Activated naive CD4-positive, alpha-beta T cell (primary cell): ENCODE measurements around the gene NID2.
A peak's percentile ranks its signal among the peaks of the same experiment; 100 is the strongest.

Experiments
- DNase-seq, 4 experiments: peaks; one replicate each; lab custom pipeline; 2025; lab: John Stamatoyannopoulos, UW

Gene NID2

DNA sequence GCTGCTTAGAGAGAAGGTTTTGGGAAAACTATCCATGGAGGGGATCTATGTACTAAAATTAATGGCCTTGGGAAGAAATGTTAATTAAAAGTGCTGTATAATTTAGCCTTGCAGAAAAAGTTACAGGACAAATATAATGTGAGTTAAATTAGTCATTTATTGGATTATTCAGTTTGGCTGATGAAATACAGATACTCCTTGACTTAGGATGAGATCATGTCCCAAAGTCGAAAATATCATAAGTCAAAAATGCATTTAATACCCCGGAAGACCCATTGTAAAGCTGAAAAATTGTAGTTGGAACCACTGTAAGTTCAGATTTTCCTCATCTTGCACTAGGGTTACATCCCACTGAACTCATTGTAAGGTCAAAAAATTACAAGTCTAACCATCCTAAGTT is 69.8 kb downstream of the NID2 start:
- no peak for DNase-seq

DNA sequence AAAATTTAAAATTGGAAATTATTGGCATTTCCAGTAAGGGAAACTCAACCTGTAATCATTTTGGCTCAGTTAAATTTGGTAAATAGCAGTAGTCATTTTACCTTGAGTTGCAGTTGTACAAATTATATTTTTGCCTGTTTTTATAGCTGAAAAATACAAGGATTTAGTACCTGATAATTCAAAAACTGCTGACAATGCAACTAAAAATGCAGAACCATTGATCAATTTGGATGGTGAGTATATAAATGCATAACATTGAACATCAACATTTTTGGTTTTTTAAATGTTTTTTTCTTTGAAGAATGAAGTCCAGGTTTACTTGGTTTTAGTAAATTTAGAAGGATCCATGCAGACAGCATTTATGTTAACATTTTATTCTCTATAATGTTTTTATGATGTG is 70.5 kb downstream of the NID2 start:
- no peak for DNase-seq

DNA sequence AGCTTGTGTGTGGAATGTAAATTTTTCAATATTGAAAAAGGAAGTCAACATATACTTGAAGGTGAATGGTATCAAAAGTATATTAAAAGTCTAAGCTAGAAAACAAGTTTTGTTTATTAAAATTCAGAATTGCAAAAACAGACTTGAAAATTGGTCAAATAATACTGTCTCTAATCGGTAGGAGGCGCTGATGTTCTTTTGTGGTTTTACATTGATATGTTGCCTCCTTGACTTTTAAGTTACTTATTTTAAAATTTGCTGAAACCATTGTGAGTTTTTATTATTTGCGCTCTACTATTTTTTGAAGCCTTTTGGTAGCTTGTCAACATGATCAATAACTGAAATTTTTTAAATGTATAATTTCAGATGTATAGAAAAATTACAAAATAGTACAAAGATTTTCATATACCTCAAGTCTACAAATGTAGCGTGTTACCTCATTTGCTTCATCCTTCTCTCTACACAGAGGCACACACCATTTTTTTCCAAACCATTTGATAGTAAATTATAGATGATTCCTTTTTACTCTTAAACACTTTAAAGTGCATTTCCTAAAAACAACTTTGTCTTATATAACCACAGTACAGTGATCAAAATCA is 72.6 kb downstream of the NID2 start:
- no peak for DNase-seq

DNA sequence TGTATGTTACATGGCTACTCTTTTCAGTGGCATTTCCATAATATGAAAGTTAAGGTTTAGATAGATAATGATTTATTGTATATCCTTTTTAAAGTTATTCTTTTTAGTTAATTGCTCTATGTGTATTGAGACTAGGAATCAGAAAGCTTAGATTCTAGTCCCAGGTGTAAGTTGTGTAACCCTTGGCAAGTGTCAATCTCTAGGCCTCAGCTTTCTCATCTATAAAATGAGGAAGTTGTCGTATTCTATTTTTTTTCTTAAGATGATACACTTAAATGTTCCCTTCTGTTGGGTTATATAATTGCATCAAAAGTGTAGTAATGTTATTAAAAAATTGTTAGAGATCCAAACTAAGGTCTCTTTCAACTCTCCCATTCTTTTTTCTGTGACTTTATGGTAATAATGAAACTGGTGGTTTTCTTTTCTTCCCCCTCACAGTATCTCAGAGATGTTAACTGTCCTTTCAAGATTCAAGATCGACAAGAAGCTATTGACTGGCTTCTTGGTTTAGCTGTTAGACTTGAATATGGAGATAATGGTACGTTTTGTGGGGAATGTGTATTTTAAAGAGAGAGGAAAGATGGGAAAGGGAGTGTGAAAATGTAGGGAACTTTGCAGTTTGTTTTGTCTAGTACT is 75.5 kb downstream of the NID2 start:
- DNase-seq, result no peak

DNA sequence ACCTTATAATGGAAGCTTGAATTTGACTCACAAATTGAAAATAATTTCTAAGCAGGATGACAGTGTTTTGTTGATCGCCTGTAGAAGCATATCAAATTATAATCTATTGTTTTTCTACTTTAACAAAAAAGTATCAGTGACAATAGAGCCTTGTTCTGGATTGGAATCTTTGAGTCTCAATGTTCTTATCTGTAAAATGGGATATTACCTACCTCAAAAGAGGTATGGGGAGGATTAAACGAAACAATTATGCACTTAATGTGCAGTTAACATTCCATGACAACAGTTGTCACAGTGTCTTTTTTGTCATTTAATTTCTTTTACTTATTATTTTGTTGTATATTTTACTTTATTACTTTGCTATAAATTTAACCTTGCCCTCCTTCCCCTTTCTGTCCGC is 78.4 kb downstream of the NID2 start:
- DNase-seq, result no peak

DNA sequence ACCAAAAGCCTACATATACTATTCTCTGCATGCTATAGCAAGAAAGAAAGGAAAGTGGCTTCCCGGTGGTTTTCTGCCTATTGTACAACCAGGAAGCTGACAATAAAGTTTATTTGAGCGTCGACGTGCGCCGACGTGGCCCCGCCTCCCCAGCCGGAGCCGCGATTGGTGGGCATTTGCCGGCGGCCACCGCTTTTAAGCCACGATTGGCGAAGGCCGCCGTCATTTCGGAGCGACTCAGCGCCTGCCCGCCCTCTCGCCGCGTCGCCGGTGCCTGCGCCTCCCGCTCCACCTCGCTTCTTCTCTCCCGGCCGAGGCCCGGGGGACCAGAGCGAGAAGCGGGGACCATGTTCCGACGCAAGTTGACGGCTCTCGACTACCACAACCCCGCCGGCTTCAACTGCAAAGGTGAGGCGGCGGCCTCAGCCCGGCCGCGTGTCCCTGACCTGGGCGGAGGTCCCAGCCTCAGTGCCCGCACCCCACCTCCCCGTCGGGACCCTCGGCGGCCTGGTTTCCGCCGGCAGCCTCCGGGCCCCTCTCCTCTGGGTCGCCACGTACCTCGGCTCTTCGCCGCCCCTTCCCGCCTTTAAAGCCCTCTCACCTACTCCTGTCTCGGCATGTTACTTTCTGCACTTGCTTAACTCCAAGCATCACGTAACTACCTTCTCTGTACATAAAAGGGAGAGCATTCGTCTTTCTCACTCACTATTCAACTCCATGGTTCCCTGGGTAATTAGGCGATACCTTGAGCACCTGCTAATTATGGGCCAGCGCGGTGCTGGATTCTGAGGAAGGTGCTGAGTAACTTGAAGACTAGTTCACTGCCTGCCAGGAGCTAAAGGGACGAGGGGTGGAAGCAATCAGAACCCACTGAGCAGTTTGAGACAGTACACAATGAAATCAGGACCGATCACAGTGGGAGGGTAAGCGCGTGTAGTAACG is 79.3 kb downstream of the NID2 start, which contains the start of gene RTRAF:
TSS of gene RTRAF (plus strand) at position 254 of the 942 bp plus-strand sequence. CDS start at position 348, 94 bp downstream.
- DNase-seq, result peak; percentile 79 to 88 (median 82)

DNA sequence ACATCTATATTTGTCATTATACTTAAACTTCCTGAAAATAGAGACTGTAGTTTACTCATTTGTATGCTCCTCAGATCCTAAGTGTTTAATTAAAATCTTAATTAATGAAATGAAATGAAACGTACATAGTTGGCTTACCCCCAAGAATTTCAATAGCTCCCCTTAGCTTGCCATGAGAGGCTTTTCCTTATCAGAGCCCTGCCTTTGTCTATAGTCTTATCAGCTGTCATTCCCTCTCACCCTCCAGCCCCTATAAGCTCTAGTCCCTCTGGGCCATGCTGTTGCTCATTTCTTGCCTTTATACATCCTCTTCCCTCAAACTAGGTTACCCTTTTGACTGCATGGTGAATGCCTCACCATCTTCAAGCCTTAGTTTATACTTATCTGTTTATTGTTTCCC is 80.6 kb downstream of the NID2 start:
- no peak for DNase-seq

DNA sequence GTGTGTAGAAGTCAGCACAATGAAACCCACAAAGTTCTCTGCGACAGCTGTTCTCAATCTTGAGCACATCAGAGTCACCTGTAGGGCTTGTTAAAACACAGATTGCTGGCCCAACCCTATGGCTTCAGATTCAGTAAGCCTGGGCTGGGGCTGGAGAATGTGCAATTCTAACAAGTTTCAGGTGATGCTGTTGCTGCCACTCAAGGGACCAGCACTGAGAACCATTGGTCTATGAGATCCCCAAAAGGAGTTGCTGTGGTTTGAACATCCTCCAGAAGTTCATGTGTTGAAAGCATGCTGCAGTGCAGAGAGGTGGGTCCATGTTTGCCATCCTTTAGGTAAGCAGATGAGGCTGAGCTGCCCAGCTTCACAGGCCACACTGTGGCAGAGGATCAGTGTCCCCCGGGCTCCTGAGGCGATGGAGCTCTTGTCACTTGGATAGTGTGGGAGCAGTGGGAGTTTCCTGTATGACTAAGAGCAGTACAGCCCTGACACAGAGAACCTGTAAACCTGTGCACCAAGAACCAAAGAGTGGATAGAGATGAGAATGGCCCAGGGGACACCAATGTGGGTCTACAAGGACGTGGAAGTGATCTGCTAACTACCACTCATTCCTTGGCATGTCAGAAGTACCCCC is 87.5 kb downstream of the NID2 start:
- DNase-seq, result no peak

DNA sequence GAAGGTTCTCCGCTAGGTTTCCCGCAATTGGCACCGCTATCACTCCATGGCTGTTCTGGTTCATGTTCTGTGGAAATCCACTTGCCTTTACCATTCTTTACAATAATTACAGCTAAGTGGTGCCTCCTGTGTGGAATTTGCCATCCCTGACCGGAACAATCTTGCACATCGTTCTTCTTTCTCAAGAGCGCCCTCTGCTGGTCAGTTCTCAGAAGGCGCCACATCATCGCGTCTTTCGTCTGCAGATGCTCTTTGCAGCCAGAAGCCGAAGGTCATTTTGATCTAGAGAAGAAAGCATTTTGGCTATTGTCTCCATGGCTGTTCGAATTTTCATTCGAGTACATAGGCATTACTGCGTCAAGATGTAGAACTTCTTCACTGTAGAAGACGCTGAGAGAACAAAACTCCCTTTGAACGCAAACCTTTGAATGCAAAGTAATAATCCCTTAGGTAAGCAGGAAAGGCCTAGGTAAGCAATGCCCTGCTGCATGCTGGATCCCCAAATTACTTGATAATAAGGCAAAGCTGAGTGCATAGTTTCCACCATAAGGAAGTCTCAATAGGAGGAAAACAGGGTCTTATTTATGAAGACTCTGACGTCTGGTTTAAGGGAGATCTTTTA is 89.7 kb downstream of the NID2 start:
- peak; percentile 45 to 77 (median 69) for DNase-seq

DNA sequence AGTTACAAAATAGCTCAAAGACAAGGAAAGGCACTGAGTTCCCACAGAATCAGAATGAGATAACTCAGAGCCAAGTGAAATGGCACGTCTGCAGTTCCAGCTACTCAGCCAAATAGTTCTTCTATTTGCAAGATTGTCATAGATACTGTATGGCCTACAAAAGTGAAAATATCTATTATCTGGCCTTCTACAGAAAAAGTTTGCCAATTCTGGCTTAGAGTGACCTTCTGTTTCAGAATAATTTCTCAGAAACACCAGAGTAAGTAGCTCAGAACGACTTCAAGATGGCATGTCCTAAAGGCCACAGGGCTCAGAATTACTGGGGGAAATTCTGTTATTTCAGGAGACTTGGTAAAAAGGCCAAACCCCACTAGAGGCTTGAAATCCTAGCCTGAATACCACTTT is 90.2 kb downstream of the NID2 start:
- no peak for DNase-seq

DNA sequence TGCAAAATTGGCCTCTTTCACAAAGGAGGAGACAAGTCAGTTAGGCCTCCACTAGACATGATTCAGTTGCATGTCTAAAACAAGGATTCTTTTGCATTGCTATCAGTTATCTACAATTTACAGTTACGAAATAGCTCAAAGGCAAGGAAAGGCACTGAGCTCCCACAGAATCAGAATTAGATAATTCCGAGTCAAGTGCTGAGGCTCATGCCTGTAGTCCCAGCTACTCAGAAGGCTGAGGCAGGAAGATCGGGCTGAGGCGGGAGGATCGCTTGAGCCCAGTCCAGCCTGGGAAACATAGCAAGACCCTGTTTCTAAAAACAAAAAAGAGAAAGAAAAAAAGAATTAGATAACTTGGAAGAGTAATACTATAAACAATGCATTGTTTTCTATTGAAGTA is 91.8 kb downstream of the NID2 start:
- no peak for DNase-seq

DNA sequence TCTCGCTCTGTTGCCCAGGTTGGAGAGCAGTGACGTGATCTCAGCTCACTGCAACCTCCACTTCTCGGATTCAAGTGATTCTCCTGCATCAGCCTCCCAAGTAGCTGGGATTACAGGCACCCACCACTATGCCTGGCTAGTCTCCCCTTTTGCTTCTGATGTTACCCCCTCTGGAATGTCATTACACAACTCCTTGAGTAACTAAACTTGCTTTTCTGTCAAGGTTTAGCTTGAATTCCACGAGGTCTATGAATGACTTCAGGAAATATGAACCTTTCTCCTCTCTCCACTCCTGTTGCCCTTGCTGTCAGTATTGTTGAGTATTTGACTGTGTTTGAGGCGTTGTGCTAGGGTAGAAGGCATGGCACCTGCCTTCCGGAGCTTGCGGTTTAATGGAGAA is 96.3 kb downstream of the NID2 start:
- no peak for DNase-seq

DNA sequence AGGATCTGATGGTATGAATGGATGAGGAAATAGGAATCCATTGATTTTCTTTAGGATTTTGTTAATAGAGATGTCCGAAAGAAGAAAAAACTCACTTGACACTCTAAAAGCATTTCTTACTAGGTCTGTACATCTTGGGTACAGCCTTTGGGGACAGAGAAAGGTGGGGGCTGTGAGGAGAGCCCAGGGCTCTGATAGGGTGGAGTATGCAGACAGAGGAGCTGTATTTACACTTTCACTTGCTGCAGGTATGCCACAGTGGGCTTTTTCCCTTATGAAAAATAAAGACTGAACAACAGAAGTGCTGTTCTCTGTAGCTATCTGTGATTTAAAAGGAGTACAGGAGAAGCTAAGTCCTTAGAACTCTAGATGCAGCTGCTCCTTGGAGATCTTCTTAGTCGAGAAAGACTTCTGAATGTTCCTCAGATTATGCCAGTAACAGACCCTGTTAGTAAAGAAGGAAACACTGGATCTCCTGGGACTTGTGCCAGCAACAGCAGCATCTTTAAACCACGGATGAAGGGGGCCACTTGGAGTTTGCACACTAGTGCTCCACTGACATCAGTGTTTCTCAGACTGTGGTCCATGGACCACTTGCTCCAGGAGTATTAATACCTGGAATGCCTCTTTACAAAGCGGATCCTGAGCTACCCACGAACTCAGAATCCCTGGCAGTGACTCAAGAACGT is 98.9 kb downstream of the NID2 start:
- no peak for DNase-seq

DNA sequence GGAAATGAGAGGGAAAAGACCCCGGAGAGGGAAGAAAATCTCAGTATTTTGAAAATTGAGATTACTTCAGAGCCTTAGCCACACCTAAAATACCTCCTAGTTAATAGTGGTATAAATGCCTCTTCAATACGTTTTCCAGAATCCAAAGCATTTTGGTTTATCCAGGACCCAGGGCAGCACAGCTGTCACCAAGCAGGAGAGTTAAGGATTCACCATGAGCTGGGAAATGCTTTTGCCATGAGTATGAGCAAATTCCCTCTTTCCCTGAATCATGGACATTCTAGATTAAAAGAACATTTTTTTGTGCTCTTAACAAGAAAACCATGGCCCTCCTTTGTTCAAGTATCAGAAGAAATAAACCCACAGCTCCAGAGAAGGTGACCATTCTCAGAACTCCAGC is 101.3 kb downstream of the NID2 start:
- no peak for DNase-seq

DNA sequence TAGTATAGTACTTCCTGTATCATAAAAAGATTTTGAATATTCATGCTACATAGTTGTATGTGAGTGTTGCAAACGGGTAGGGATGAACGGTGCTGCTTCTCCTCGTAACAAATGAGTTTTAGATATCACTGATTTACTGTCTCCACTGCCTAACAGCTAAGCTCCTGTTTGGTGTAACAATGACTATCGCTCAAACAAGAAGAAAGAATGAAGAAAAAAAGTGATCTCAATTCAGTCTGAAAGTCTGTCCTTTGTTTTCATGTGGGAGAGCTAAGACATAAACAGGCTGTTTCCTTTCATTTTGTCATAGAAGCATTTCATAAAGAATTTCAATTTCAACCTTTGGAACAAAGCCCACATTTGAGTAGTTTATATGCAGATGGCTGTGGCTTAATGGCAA is 105.6 kb downstream of the NID2 start:
- no peak for DNase-seq

DNA sequence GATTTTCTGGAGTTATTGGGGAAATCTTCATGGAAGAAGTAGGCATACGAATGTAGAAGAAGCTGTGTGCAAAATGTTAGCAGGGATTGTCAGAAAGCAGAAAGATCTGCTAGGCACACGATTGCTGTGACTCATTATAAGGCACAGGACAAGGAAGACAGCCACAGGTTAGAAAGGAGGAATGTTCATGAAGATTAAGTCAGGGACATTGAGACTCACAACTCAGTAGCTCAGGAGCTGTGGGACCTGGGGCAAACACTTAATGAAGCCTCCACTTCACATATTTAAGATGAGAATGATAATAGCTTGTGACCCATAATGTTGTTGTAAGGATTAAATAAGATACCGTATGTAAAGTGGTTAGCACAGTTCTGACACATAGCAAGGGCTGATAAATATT is 106.1 kb downstream of the NID2 start:
- DNase-seq, result no peak

DNA sequence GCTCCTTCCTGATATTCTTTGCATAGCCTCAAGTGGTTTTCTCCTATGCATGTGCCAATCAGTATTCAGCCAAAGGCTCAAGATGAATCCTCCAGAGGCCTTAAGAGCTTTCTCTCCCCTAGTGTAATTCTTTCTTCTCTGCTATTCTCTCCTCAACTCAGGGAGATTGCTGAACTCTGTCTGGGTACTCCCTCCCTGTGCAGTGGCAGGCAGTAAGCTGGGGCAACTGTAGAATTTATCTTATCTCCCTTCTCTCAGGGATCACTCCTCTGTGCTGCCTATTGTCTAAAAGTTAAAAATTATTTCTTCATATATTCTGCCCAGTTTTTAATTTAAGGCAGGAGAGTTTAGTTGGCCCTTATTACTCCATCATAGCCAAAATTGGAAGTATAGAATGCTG is 108.0 kb downstream of the NID2 start:
- no peak for DNase-seq

DNA sequence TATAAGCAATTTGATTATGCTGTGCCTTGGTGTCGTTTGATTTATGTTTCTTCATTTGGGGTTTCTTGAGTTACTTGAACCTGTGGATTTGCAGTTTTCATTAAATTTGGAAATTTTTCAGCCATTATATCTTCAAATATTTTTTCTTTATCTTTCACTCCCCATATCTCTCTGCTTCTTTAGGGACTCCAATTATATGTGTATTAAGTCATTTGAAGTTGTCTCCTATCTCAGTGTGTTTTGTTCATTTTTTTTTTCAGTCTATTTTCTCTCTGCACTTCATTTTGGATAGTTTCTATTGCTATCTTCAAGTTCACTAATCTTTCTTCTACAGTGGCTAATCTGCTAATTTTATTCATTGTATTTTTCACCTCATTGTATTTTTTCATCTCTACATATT is 108.9 kb downstream of the NID2 start:
- no peak for DNase-seq

DNA sequence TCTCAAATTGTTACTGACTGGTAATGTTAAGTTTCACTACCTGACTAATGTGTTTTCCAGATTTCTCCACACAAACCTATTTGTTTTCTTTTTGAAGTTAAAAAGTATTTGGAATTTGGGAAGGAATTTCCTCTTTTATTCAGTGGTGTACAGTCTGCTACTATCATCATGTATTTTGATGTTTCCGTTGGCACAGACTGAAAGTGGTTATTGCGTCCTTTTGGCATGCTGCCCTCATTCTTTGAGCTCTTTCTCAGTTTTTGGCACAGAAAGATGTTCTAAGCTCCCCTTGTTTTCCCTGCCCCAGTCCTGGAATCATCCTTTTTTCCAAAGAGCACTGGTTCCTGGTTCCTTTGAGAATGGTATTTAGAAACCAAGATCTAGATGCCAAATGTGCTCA is 110.9 kb downstream of the NID2 start:
- no peak for DNase-seq
